Globus pallidus (tissue), 1 donor: ENCODE results near the gene PEA15.

Source experiments
- DNase-seq: peaks from one replicate; pipeline ENCODE4 v3.0.0-alpha.2; 2015; ENCODE audit warnings: low spot score

Gene PEA15

GRCh38 chr1:160179336-160179735, 25.8 kb upstream of the PEA15 start:
- no peak for DNase-seq

- no peak for DNase-seq
Observed at GRCh38 chr1:160186246-160186645, 18.9 kb upstream of the PEA15 start.

DNA sequence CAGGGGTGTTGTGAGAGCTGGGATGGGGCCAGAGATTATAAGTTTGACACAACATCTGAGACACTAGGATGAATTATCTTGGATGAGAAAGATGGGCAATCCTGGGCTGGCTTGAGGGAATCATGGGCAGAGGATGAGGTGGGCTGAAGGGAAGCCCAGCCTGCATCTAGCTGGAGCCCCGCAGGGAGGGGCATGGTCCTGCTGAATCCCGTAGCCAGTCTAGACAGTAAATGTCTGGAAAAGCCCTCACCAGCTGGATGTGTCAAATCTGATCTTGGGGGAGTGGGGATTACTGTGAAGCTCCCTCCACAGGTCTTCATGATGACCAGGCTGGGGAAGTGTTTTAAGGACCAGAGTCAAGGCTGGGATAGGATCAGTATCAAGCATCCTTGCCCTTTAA, 18.5 kb upstream of the PEA15 start:
- DNase-seq, result no peak

DNA sequence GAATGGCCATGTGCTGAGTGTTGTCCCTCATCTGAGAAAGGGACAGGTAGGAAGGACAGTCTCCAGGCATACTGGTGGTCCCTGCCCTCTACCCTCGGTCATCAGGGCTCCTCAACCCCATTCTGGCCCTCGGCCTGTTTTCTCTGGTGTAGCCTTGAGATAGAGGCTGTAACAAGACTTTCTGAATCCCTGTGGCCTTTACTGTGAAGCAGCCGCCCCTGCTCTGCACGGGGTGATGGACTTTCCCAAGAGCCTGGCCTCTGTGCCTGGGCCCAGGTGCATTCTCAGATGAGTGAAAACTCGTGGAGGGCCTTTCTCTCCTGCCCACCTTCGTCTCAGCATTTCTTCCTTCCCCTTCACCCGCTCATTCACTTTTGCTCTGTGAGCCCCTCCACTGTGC, 17.8 kb upstream of the PEA15 start:
- DNase-seq, result no peak

- DNase-seq, result no peak
Observed at GRCh38 chr1:160188341-160188740, 16.8 kb upstream of the PEA15 start.

- DNase-seq, result no peak
Observed at GRCh38 chr1:160189649-160190625, 15.2 kb upstream of the PEA15 start, which contains the start of gene CASQ1. Gene CASQ1 (plus strand): TSS chr1:160190575. CDS start chr1:160190752, 177 bp downstream.

DNA sequence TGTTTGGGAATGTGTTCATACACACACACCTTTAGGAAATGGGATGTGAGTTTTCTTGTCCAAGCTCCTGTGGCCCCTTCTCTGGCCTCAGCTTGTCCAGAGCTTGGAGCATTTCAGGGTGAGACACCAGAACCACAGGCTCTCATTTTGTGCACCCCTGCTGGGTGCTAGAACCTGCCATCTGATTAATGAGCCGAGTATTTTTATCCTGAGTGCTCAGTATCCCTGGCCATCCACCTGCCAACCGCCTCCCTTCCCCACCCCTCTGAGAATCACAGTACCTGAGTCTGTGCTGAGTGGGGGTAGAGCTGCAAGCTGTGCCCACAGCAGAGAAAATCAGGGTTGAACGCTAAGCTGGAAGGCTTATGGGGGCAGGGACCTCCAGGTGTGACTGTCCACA, 13.4 kb upstream of the PEA15 start:
- no peak for DNase-seq

DNA sequence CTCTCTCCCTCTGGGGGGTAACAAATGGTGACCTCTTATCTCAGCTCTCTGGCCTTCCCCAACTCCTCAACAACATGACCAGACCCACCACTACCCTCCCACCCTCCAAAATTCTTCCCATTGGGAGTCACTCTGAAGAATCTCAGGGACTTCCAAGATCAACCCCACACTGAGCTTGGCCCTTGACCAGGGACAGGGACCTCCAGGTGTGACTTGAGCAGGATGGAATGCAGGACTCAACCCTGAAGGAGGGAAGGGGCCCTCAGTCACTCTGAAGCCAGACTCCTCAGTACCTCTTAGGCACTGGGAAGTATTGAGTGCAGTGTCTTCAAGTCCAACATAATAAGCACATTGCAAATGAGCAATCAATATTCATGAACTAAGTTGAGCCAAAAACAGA, 12.9 kb upstream of the PEA15 start:
- no peak for DNase-seq

DNA sequence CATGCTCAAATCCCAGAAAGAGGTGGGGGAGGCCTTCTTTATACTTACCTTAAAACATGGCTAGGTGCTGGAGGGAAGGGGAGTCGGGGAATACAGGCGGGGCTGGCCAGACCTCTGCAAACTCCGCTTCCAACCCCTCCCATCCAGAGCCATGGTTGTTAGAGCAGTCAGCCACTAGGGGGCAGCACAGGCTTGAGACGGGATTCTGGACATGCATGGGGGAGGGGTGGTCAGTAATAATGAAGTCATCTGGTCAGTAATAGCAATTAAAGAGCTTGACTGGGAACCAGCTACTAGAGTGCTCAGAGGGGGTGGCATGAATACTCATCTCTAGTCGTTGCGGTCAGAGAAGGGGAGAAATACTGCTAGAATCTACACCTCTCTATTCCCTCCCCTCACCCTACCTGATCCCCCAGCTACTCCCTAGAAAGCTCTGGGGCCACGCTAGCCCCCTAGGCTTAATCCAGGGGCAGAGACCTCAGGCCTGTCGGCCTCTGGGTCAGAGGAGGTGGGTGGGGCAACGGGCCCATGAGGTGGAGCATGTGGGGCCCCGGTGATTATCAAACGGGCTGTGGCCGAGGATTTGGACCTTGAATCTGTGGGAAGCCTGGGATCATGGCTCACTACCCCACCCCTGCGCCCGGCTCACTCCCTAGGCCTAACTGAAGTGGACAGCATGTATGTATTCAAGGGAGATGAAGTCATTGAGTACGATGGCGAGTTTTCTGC, 11.9 kb upstream of the PEA15 start:
- peak; percentile 83 for DNase-seq

- DNase-seq, result no peak
Observed at GRCh38 chr1:160193832-160194736, 11.1 kb upstream of the PEA15 start.

- DNase-seq, result no peak
Observed at GRCh38 chr1:160194737-160195059, 10.5 kb upstream of the PEA15 start.

- DNase-seq, result no peak
Observed at GRCh38 chr1:160196143-160196542, 9.0 kb upstream of the PEA15 start.

DNA sequence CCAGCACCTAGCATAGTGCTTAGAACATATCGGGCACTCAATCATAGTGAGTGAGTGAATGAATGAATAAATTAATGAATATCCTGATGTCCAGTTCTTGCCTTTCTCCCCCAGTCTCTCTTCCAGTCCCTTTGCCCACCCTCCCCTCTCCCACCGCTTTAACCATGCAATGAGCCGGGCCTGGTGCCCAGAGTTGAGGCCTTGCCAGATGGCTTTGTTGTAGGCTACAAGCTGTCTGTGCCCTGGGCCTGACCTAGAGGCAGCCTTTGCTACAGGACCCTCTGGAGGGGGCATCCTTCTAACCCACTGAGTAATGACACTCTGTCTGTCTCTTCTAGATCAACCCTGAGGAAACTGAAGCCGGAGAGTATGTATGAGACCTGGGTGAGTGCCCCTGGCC, 8.0 kb upstream of the PEA15 start:
- no peak for DNase-seq

GRCh38 chr1:160200786-160201185, 4.4 kb upstream of the PEA15 start:
- no peak for DNase-seq

DNA sequence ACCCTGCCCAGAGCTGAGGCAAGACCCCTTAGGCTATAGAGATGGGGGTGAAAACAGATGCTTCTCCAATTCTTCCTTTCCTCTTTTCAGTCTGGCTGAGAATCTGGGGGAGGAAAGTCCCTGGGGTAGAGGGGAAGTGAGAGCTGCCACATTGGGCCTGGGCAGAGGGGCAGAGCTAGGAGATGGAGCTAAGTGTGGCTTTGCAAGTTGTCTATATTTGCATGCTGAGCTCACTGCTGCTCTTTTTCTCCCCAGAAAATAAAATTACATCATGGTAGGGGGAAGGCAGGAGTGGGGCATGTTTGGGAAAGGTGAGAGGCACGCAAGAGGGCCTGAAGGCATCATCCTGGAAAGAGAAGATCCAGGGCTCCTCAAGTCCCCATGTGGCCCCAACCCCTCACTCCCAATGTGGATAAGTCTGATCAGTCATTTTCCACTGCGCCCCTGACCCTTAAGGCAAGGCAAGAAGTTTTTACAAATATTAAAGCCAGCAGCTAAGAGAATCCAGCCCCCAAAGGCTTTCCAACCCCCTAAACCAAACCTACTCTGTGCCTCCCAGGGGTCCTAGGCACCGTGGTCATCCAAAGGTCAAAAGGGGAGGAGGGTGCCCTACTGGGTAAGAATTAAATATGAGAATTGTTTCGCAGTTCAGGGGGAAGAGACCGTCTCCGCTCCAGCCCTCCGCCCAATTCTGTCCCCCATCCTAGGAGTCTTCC, 500 bp upstream of the PEA15 start:
- peak; percentile 62 for DNase-seq

- no peak for DNase-seq
Observed at GRCh38 chr1:160206036-160206389, 829 bp downstream of the PEA15 start.

- DNase-seq, result no peak
Observed at GRCh38 chr1:160206421-160207117, 1.4 kb downstream of the PEA15 start.

GRCh38 chr1:160207118-160207650, 2.0 kb downstream of the PEA15 start:
- DNase-seq, result no peak

GRCh38 chr1:160207771-160208556, 2.8 kb downstream of the PEA15 start:
- DNase-seq, result no peak
